Measurements from ENCODE around the gene TUBB3. TPM values are rescaled to one million over a fixed set of nuclear protein-coding genes. Genes with fewer than 3 reads are reported as not detected.

Gene TUBB3
- total and polyA plus RNA-seq, 2 donors from 2014 or later, result 3.4 to 35.0 TPM

GRCh38 chr16:89890886-89891657 is 32.1 kb upstream of the TUBB3 start:
- no peak overlapping the region for H3K27ac ChIP-seq (ENCODE audit: low read depth in 2 of 2, low read length in 2 of 2)
- no peak for DNase-seq
- no peaks in the 10 kb centered on the region for H3K4me1 ChIP-seq (ENCODE audit: control insufficient read depth in 2 of 3, insufficient read depth in 2 of 3, low read depth in 1 of 3, low read length in 3 of 3)
- intact Hi-C loops (cut with DNase I), result no loop called here
- TF ChIP-seq CTCF (IDR thresholded peaks at IDR 0.05; ENCODE audit: borderline replicate concordance, extremely low read depth, insufficient read depth), result no peak
- H3K4me3 ChIP-seq (ENCODE audit: low read length in 3 of 3), result no peak overlapping the region
- H3K36me3 ChIP-seq (ENCODE audit: control insufficient read depth in 2 of 3, insufficient read depth in 3 of 3, low read length in 3 of 3), result peaks cover 4 to 43% (median 38%) of the 10 kb centered on the region in 3 donors
- FAIRE-seq, result no peak
- no peaks in the 10 kb centered on the region for H3K9me3 ChIP-seq (ENCODE audit: control insufficient read depth in 2 of 3, insufficient read depth in 1 of 3, low read length in 3 of 3)
- H3K9ac ChIP-seq (ENCODE audit: low read length in 3 of 3), result no peak overlapping the region
- no peaks in the 10 kb centered on the region for H3K27me3 ChIP-seq (ENCODE audit: control insufficient read depth, insufficient read depth, low read length)

GRCh38 chr16:89892055-89892630 is 31.0 kb upstream of the TUBB3 start:
- Histone ChIP-seq H3K9ac (ENCODE audit: low read length in 3 of 3) (no peak overlapping the region), H3K4me1 (ENCODE audit: control insufficient read depth in 2 of 3, insufficient read depth in 2 of 3, low read depth in 1 of 3, low read length in 3 of 3) (no peaks in the 10 kb centered on the region), H3K36me3 (ENCODE audit: control insufficient read depth in 2 of 3, insufficient read depth in 3 of 3, low read length in 3 of 3) (peaks cover 4 to 44% (median 36%) of the 10 kb centered on the region in 3 donors), H3K27me3 (ENCODE audit: control insufficient read depth, insufficient read depth, low read length) (no peaks in the 10 kb centered on the region), H3K27ac (ENCODE audit: low read depth in 2 of 2, low read length in 2 of 2) (no peak overlapping the region), H3K9me3 (ENCODE audit: control insufficient read depth in 2 of 3, insufficient read depth in 1 of 3, low read length in 3 of 3) (no peaks in the 10 kb centered on the region), H3K4me3 (ENCODE audit: low read length in 3 of 3) (no peak overlapping the region)
- FAIRE-seq (no peak), DNase-seq (no peak)
- TF ChIP-seq CTCF (IDR thresholded peaks at IDR 0.05; ENCODE audit: borderline replicate concordance, extremely low read depth, insufficient read depth), result no peak
- intact Hi-C loops (cut with DNase I), result no loop called here

GRCh38 chr16:89892635-89893034 is 30.5 kb upstream of the TUBB3 start:
- peaks cover 4 to 42% (median 33%) of the 10 kb centered on the region in 3 donors for H3K36me3 ChIP-seq (ENCODE audit: control insufficient read depth in 2 of 3, insufficient read depth in 3 of 3, low read length in 3 of 3)
- H3K4me1 ChIP-seq (ENCODE audit: control insufficient read depth in 2 of 3, insufficient read depth in 2 of 3, low read depth in 1 of 3, low read length in 3 of 3), result no peaks in the 10 kb centered on the region
- no peaks in the 10 kb centered on the region for H3K9me3 ChIP-seq (ENCODE audit: control insufficient read depth in 2 of 3, insufficient read depth in 1 of 3, low read length in 3 of 3)
- DNase-seq (no peak), FAIRE-seq (no peak)
- no peaks in the 10 kb centered on the region for H3K27me3 ChIP-seq (ENCODE audit: control insufficient read depth, insufficient read depth, low read length)
- no peak overlapping the region for H3K4me3 ChIP-seq (ENCODE audit: low read length in 3 of 3)
- no peak overlapping the region for H3K9ac ChIP-seq (ENCODE audit: low read length in 3 of 3)
- no peak overlapping the region for H3K27ac ChIP-seq (ENCODE audit: low read depth in 2 of 2, low read length in 2 of 2)
- no peak for TF ChIP-seq CTCF (IDR thresholded peaks at IDR 0.05; ENCODE audit: borderline replicate concordance, extremely low read depth, insufficient read depth)
- intact Hi-C loops (cut with DNase I), result no loop called here

All from kidney (tissue), 14 donors.